Measurements from ENCODE around the gene TBX5. TPM values are rescaled to one million over a fixed set of nuclear protein-coding genes. Genes with fewer than 3 reads are reported as not detected.
A peak's percentile ranks its signal among the peaks of the same experiment; 100 is the strongest.

Gene TBX5
- polyA plus RNA-seq, 3 donors = not detected

DNA sequence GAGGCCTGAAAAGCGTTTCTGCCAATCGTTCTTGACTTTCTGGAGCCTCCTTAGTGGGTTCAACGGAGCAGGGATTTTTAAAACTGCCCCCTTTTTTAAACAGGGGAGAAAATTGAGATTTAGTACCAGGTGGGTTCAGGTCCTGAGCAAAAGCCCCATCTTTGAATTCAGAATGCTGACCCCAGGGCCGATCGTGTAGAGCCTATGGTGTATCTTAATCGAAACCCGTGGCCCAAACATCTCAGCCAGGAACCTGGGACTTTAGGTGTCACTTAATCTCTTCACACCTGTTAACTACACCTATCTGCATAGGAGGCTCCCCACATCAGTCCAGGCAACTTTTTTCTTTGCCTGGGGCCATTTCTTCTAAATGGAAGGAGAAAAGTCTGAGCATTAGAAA lies 6.4 kb upstream of the TBX5 start:
- Histone ChIP-seq H2AFZ (ENCODE audit: insufficient read depth, low read depth, low read length, poor library complexity, severe bottlenecking) (no peak overlapping the region), H3K4me2 (replicated peaks; ENCODE audit: extremely low read depth, low read length, poor library complexity, severe bottlenecking) (no peak overlapping the region), H3K4me3 (replicated peaks in 1 of 3; ENCODE audit: low read depth in 2 of 3, low read length in 3 of 3) (no peak overlapping the region), H3K79me2 (ENCODE audit: insufficient read depth, low read length) (no peaks in the 10 kb centered on the region), H4K20me1 (ENCODE audit: insufficient read depth, low read length) (no peaks in the 10 kb centered on the region), H3K36me3 (replicated peaks in 1 of 2; ENCODE audit: control insufficient read depth in 1 of 2, insufficient read depth in 2 of 2, low read length in 2 of 2) (no peaks in the 10 kb centered on the region), H3K27me3 (ENCODE audit: control insufficient read depth in 2 of 2, insufficient read depth in 2 of 2, low read length in 2 of 2) (peaks cover 79 to 91% of the 10 kb centered on the region in 2 donors), H3K9me3 (replicated peaks in 1 of 2; ENCODE audit: control insufficient read depth in 1 of 2, insufficient read depth in 1 of 2, low read length in 2 of 2) (peaks cover 0 to 64% of the 10 kb centered on the region in 2 donors), H3K9ac (ENCODE audit: insufficient read depth, low read length, poor library complexity, severe bottlenecking) (no peak overlapping the region), H3K27ac (ENCODE audit: low read depth in 1 of 2, low read length in 2 of 2) (no peak overlapping the region), H3K4me1 (ENCODE audit: control insufficient read depth in 1 of 2, insufficient read depth in 2 of 2, low read length in 2 of 2) (no peaks in the 10 kb centered on the region)
- no peak overlapping the region for H3K27ac Mint-ChIP-seq
- TF ChIP-seq, protein P1, sequence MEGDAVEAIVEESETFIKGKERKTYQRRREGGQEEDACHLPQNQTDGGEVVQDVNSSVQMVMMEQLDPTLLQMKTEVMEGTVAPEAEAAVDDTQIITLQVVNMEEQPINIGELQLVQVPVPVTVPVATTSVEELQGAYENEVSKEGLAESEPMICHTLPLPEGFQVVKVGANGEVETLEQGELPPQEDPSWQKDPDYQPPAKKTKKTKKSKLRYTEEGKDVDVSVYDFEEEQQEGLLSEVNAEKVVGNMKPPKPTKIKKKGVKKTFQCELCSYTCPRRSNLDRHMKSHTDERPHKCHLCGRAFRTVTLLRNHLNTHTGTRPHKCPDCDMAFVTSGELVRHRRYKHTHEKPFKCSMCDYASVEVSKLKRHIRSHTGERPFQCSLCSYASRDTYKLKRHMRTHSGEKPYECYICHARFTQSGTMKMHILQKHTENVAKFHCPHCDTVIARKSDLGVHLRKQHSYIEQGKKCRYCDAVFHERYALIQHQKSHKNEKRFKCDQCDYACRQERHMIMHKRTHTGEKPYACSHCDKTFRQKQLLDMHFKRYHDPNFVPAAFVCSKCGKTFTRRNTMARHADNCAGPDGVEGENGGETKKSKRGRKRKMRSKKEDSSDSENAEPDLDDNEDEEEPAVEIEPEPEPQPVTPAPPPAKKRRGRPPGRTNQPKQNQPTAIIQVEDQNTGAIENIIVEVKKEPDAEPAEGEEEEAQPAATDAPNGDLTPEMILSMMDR (IDR thresholded peaks at IDR 0.05) = no peak
- H3K9me3 Mint-ChIP-seq = peaks cover 0 to 39% (median 32%) of the 10 kb centered on the region in 7 donors
- no peak for DNase-seq
- intact Hi-C loops (cut with micrococcal nuclease) = no loop called here
- WGBS (ENCODE audit: insufficient coverage) = 8% methylated on average over 4 of the region's 7 CpGs
- peaks cover 3 to 4% of the 10 kb centered on the region in 2 donors for H3K36me3 Mint-ChIP-seq
- H3K4me1 Mint-ChIP-seq = peaks cover 8% of the 10 kb centered on the region
- H3K4me3 Mint-ChIP-seq = peak overlapping the region in 1 of 2 donors; percentile 89
- peaks cover 89 to 97% (median 97%) of the 10 kb centered on the region in 3 donors for H3K27me3 Mint-ChIP-seq (ENCODE audit: low read depth in 3 of 3)

- peaks cover 3 to 7% of the 10 kb centered on the region in 2 donors for H3K36me3 Mint-ChIP-seq
- TF ChIP-seq, protein P1 (IDR thresholded peaks at IDR 0.05) = no peak
- DNase-seq = no peak
- 11% methylated on average over 6 of the region's 14 CpGs for WGBS (ENCODE audit: insufficient coverage)
- Histone ChIP-seq H3K4me3 (replicated peaks in 1 of 3; ENCODE audit: low read depth in 2 of 3, low read length in 3 of 3) (no peak overlapping the region), H3K9me3 (replicated peaks in 1 of 2; ENCODE audit: control insufficient read depth in 1 of 2, insufficient read depth in 1 of 2, low read length in 2 of 2) (peaks cover 0 to 74% of the 10 kb centered on the region in 2 donors), H3K27me3 (ENCODE audit: control insufficient read depth in 2 of 2, insufficient read depth in 2 of 2, low read length in 2 of 2) (peaks cover 90 to 100% of the 10 kb centered on the region in 2 donors), H2AFZ (ENCODE audit: insufficient read depth, low read depth, low read length, poor library complexity, severe bottlenecking) (no peak overlapping the region), H3K79me2 (ENCODE audit: insufficient read depth, low read length) (no peaks in the 10 kb centered on the region), H3K4me2 (replicated peaks; ENCODE audit: extremely low read depth, low read length, poor library complexity, severe bottlenecking) (no peak overlapping the region), H3K36me3 (replicated peaks in 1 of 2; ENCODE audit: control insufficient read depth in 1 of 2, insufficient read depth in 2 of 2, low read length in 2 of 2) (no peaks in the 10 kb centered on the region), H4K20me1 (ENCODE audit: insufficient read depth, low read length) (no peaks in the 10 kb centered on the region), H3K4me1 (ENCODE audit: control insufficient read depth in 1 of 2, insufficient read depth in 2 of 2, low read length in 2 of 2) (no peaks in the 10 kb centered on the region), H3K9ac (ENCODE audit: insufficient read depth, low read length, poor library complexity, severe bottlenecking) (no peak overlapping the region), H3K27ac (ENCODE audit: low read depth in 1 of 2, low read length in 2 of 2) (no peak overlapping the region)
- intact Hi-C loops (cut with micrococcal nuclease) = no loop called here
- H3K9me3 Mint-ChIP-seq = peaks cover 0 to 46% (median 32%) of the 10 kb centered on the region in 7 donors
- H3K4me3 Mint-ChIP-seq = peak overlapping the region in 1 of 2 donors; percentile 89
- H3K27me3 Mint-ChIP-seq (ENCODE audit: low read depth in 3 of 3) = peaks cover 93 to 100% (median 98%) of the 10 kb centered on the region in 3 donors
- peaks cover 8% of the 10 kb centered on the region for H3K4me1 Mint-ChIP-seq
- no peak overlapping the region for H3K27ac Mint-ChIP-seq
Observed at GRCh38 chr12:114411071-114411837, 5.3 kb upstream of the TBX5 start.
